HepG2 (cell line): ENCODE measurements around the gene KRTAP12-2. TPM values are rescaled to one million over a fixed set of nuclear protein-coding genes. Genes with fewer than 3 reads are reported as not detected.

Experiments
- ATAC-seq: fragments of 200-7000 bp; cut with Tn5 transposase; 3 replicates; pipeline ENCODE4 v1.9.1; 2020; ENCODE audit warnings: mild to moderate bottlenecking, moderate library complexity
- BruUV-seq: library from RNA; stranded (reverse); fragments of 400-500 nt; replicated peaks from 2 replicates; lab custom pipeline; 2021; lab: Mats Ljungman, UMichigan
- CTCF ChIA-PET: fragments of 300-600 bp; formaldehyde crosslinking; extraction: SDS; loops from one replicate; lab custom pipeline; 2021; ENCODE audit warnings: low total read pairs, inconsistent platforms, low intra/inter-chr PET ratio; lab: Yijun Ruan, JAX
- POLR2A ChIA-PET: fragments of 350-600 bp; sonication (Branson Sonifier 250); formaldehyde crosslinking; loops from one replicate; lab custom pipeline; 2020; ENCODE audit warnings: antibody characterized with exemption, inconsistent platforms; lab: Yijun Ruan, JAX
- DNase-seq: peaks from one replicate; pipeline ENCODE4 v3.0.0-alpha.2; 2015; ENCODE audit warnings: low spot score
- FAIRE-seq: peaks from 3 replicates; lab custom pipeline; 2011; peaks lifted over from hg19 to GRCh38; lab: Jason Lieb, UNC
- H2AFZ ChIP-seq: one replicate; pipeline ENCODE4 v1.6.1; 2011; ENCODE audit warnings: low read length, inconsistent platforms
- H3K27ac ChIP-seq: fragments of 300-600 bp; 3 replicates; pipeline ENCODE4 v1.8.0; 2011; ENCODE audit warnings: mixed run types, mild to moderate bottlenecking, mixed read lengths, low read length, inconsistent platforms; ENCODE audit not compliant: insufficient read depth; ENCODE audit errors: extremely low read length
- H3K27me3 ChIP-seq, 2 experiments: fragments of 200-600 bp in 1 of 2; 2 replicates in 1 of 2; 3 replicates in 1 of 2; pipeline versions ENCODE4 v1.6.0 to v1.8.0; 2011; ENCODE audit warnings: low read length in 2 of 2, mild to moderate bottlenecking in 2 of 2, moderate library complexity in 2 of 2, inconsistent platforms in 1 of 2; ENCODE audit not compliant: insufficient read depth in 2 of 2, control insufficient read depth in 1 of 2
- H3K36me3 ChIP-seq, 2 experiments: fragments of 200-600 bp in 1 of 2; replicated peaks in 1 of 2; 2 replicates in 1 of 2; 3 replicates in 1 of 2; pipeline versions ENCODE4 v1.5.1 to v1.8.0; 2011; ENCODE audit warnings: low read length in 2 of 2, inconsistent platforms in 1 of 2; ENCODE audit not compliant: insufficient read depth in 2 of 2, control insufficient read depth in 1 of 2
- H3K4me1 ChIP-seq: 2 replicates; pipeline ENCODE4 v1.5.1; 2012; ENCODE audit warnings: low read length, inconsistent platforms; ENCODE audit not compliant: insufficient read depth
- H3K4me2 ChIP-seq: 2 replicates; pipeline ENCODE4 v1.6.0; 2011; ENCODE audit warnings: low read depth, low read length, inconsistent platforms
- H3K4me3 ChIP-seq, 3 experiments: fragments of 200-600 bp in 1 of 3; sonication (generic), shearing (Covaris generic) in 1 of 3; replicated peaks in 1 of 3; 2 replicates each; pipeline ENCODE4 v1.5.1; 2011 to 2016; ENCODE audit warnings: low read length in 3 of 3, inconsistent platforms in 2 of 3, low read depth in 2 of 3, mild to moderate bottlenecking in 2 of 3, control low read depth in 1 of 3, mixed read lengths in 1 of 3; ENCODE audit not compliant: insufficient read depth in 1 of 3
- H3K79me2 ChIP-seq: one replicate; pipeline ENCODE4 v1.6.1; 2011; ENCODE audit warnings: low read length, inconsistent platforms; ENCODE audit not compliant: insufficient read depth
- H3K9ac ChIP-seq: 2 replicates; pipeline ENCODE4 v1.6.0; 2011; ENCODE audit warnings: mild to moderate bottlenecking, low read depth, low read length, inconsistent platforms; ENCODE audit not compliant: insufficient read depth
- H3K9me3 ChIP-seq: 2 replicates; pipeline ENCODE4 v1.5.1; 2012; ENCODE audit warnings: mild to moderate bottlenecking, low read length
- H4K20me1 ChIP-seq: 2 replicates; pipeline ENCODE4 v1.6.0; 2011; ENCODE audit warnings: inconsistent platforms, mild to moderate bottlenecking, low read length, moderate library complexity; ENCODE audit not compliant: insufficient read depth
- EP300 ChIP-seq, 3 experiments: sonication (generic) in 1 of 3; formaldehyde crosslinking in 1 of 3; IDR thresholded peaks; 2 replicates each; pipeline versions ENCODE4 v1.5.1 to v1.6.1; 2011 to 2020; ENCODE audit warnings: low read depth in 2 of 3, low read length in 2 of 3, borderline replicate concordance in 1 of 3, improper control_type of control experiment in 1 of 3, mild to moderate bottlenecking in 1 of 3, missing genetic modification reagents in 1 of 3, moderate library complexity in 1 of 3
- RAD51 ChIP-seq: fragments of 450-650 bp; IDR thresholded peaks from 2 replicates; pipeline ENCODE4 v1.6.1; 2016; ENCODE audit warnings: borderline replicate concordance
- ZNF484 ChIP-seq: sonication (generic); formaldehyde crosslinking; IDR thresholded peaks from 2 replicates; pipeline ENCODE4 v1.5.1; 2020; ENCODE audit warnings: mild to moderate bottlenecking, low read depth, missing genetic modification reagents, borderline replicate concordance
- WGBS: methylation state at CpG from one replicate; pipeline ENCODE4 v1.1.6; 2017; ENCODE audit warnings: low lambda C conversion rate; 5-methylcytosine and 5-hydroxymethylcytosine counted together
- in situ Hi-C: cut with HindIII; loops from 2 replicates; pipeline ENCODE4 v1.10.0; 2017; ENCODE audit warnings: low pct_unique_long_range_greater_than_20kb; ENCODE audit not compliant: extremely low pct_ligation_motif_present
- intact Hi-C: fragments of 100-400 bp; cut with micrococcal nuclease; formaldehyde crosslinking; loops from one replicate; pipeline ENCODE4 v1.10.0; 2022; ENCODE audit not compliant: unreplicated experiment
- polyA plus RNA-seq, 8 experiments: library from polyadenylated mRNA; depleted of rRNA in 3 of 8; stranded (reverse) in 7 of 8; unstranded in 1 of 8; fragments of >200 nt; fragmentation: Illumina TruSeq in 4 of 8; extraction: Trizol in 4 of 8; gene quantifications; 2 replicates each; pipeline versions ENCODE4 v1.2.1 to v1.2.3, GENCODE V29; 2011 to 2016; ENCODE audit warnings: low read depth in 4 of 8, missing spikeins in 1 of 8, mixed read lengths in 1 of 8; ENCODE audit not compliant: insufficient read depth in 1 of 8
- total RNA-seq, 5 experiments: library from RNA; depleted of rRNA; stranded (reverse); fragments of >200 nt; fragmentation: Illumina TruSeq; extraction: Trizol; gene quantifications; 2 replicates each; pipeline ENCODE4 v1.2.3, GENCODE V29; 2016; ENCODE audit warnings: low read depth in 1 of 5
- TF ChIP-seq, protein P1 (sequence below): IDR thresholded peaks from 2 replicates; pipeline ENCODE4 v1.4.0; 2020; ENCODE audit warnings: mild to moderate bottlenecking, missing genetic modification reagents

KRTAP12-2 gene
- total and polyA plus RNA-seq, 2 of the 13 experiments (the other 11 are each of a cell fraction or from before 2014, with no cell fraction given) = not detected

DNA sequence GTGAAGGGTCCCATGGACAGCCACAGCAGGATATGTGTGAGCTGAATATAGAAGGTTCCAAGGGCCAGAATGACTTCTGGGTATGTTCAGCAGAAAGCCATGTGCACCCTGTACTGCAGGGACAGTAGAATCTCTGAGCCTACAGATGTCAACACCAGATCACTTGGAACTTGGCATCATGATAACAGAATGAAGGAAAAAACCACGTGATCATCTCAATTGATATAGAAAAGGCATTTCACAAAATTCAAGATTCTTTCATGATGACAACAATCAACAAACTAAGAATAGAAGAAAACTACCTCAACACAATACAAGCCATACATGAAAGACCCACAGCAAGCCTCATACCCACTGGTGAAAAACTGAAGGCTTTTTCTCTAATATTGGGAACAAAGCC lies 885 bp upstream of the KRTAP12-2 start:
- 0% methylated on average over 1 of the region's 1 CpG for WGBS
- H4K20me1 ChIP-seq = no peaks in the 10 kb centered on the region
- H3K9ac ChIP-seq = no peak overlapping the region
- intact Hi-C loops = no loop called here
- H3K9me3 ChIP-seq = peaks cover 7% of the 10 kb centered on the region
- no peak for FAIRE-seq
- no peak for DNase-seq
- no peaks in the 10 kb centered on the region for H3K36me3 ChIP-seq
- POLR2A ChIA-PET = no interaction called here
- in situ Hi-C loops = no loop called here
- BruUV-seq = no TSS peak
- CTCF ChIA-PET = no interaction called here
- no peak for ATAC-seq
- H3K27ac ChIP-seq = no peak overlapping the region
- TF ChIP-seq RAD51 = peak; percentile 51; the same call in 1 of the 2 replicates
- no peak for TF ChIP-seq EP300 (IDR thresholded peaks at IDR 0.05; ENCODE audit: low read depth in 2 of 2, low read length in 2 of 2)
- TF ChIP-seq EP300 (CRISPR knock-in tag; IDR thresholded peaks at IDR 0.05; ENCODE audit: borderline replicate concordance) = no peak
- TF ChIP-seq, protein P1, sequence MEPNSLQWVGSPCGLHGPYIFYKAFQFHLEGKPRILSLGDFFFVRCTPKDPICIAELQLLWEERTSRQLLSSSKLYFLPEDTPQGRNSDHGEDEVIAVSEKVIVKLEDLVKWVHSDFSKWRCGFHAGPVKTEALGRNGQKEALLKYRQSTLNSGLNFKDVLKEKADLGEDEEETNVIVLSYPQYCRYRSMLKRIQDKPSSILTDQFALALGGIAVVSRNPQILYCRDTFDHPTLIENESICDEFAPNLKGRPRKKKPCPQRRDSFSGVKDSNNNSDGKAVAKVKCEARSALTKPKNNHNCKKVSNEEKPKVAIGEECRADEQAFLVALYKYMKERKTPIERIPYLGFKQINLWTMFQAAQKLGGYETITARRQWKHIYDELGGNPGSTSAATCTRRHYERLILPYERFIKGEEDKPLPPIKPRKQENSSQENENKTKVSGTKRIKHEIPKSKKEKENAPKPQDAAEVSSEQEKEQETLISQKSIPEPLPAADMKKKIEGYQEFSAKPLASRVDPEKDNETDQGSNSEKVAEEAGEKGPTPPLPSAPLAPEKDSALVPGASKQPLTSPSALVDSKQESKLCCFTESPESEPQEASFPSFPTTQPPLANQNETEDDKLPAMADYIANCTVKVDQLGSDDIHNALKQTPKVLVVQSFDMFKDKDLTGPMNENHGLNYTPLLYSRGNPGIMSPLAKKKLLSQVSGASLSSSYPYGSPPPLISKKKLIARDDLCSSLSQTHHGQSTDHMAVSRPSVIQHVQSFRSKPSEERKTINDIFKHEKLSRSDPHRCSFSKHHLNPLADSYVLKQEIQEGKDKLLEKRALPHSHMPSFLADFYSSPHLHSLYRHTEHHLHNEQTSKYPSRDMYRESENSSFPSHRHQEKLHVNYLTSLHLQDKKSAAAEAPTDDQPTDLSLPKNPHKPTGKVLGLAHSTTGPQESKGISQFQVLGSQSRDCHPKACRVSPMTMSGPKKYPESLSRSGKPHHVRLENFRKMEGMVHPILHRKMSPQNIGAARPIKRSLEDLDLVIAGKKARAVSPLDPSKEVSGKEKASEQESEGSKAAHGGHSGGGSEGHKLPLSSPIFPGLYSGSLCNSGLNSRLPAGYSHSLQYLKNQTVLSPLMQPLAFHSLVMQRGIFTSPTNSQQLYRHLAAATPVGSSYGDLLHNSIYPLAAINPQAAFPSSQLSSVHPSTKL (CRISPR knock-in tag) = no peak
- TF ChIP-seq ZNF484 (CRISPR knock-in tag) = no peak
- no peaks in the 10 kb centered on the region for H3K79me2 ChIP-seq
- no peaks in the 10 kb centered on the region for H3K4me1 ChIP-seq
- H2AFZ ChIP-seq = no peak overlapping the region
- no peak overlapping the region for H3K4me2 ChIP-seq
- H3K27me3 ChIP-seq = no peaks in the 10 kb centered on the region; a peak in 1 of 5 replicates
- H3K4me3 ChIP-seq = no peak overlapping the region
